ENCODE results near the gene OR7D2. TPM values are rescaled to one million over a fixed set of nuclear protein-coding genes. Genes with fewer than 3 reads are reported as not detected.

OR7D2 gene
- total RNA-seq, 4 donors from 2014 or later = not detected

DNA sequence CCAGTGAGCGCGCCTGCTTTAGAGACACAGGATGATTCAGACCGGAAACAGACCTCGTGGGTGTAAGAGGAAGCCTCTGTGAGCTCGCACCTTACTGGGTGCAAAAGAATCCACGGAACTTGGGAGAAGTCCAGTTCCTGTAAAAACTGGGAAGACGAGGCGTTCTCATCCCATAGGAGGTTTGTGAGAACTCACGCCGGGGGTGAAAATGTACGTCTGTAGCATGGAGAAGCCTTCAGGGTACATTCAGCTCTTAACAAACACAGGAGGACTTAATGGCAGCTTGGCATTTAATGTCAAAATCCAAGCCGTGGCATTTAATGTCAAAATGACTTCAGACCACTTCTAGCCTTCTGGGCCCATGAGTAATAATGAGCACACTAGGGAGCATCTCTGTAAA, 17.4 kb upstream of the OR7D2 start:
- TF ChIP-seq, protein P1, sequence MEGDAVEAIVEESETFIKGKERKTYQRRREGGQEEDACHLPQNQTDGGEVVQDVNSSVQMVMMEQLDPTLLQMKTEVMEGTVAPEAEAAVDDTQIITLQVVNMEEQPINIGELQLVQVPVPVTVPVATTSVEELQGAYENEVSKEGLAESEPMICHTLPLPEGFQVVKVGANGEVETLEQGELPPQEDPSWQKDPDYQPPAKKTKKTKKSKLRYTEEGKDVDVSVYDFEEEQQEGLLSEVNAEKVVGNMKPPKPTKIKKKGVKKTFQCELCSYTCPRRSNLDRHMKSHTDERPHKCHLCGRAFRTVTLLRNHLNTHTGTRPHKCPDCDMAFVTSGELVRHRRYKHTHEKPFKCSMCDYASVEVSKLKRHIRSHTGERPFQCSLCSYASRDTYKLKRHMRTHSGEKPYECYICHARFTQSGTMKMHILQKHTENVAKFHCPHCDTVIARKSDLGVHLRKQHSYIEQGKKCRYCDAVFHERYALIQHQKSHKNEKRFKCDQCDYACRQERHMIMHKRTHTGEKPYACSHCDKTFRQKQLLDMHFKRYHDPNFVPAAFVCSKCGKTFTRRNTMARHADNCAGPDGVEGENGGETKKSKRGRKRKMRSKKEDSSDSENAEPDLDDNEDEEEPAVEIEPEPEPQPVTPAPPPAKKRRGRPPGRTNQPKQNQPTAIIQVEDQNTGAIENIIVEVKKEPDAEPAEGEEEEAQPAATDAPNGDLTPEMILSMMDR (IDR thresholded peaks at IDR 0.05; ENCODE audit: low read depth) = no peak

DNA sequence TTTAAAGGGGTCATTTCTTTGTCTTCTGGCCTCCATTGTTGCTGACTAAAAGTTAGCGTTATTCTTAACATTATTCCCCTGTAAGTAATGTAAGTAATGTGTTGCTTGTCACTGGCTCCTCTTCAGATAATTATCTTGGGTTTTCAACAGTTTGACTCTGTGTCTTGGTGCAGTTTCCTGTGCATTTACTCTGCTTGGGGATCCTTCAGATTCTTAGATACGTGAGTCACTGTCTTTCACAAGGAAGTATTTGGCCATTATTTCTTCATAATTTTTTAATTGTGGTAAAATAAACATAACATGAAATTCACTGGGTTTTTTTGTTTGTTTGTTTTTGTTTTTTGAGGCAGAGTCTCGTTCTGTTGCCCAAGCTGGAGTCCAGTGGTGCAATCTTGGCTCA, 13.5 kb upstream of the OR7D2 start:
- TF ChIP-seq, protein P1 (IDR thresholded peaks at IDR 0.05; ENCODE audit: low read depth) = no peak

DNA sequence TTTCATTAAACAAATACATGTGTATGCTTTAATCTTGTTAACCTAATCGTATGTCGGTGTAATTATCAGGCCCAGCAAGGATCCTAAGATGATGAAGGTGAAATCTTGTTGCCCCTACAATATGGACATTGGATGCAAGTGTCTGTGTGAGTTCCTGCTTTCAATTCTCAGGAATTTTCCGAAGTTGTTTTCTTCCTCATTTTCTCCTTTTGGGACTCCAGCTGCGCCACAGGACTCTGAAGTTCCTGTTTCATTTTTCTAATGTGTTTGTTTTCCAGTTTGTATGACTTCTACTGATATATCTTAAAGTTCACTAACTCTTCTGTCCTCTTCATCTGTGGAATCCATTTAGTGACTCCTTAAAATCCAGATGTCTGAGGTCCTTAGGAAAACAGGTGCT, 11.9 kb upstream of the OR7D2 start:
- TF ChIP-seq, protein P1 (IDR thresholded peaks at IDR 0.05; ENCODE audit: low read depth) = no peak

DNA sequence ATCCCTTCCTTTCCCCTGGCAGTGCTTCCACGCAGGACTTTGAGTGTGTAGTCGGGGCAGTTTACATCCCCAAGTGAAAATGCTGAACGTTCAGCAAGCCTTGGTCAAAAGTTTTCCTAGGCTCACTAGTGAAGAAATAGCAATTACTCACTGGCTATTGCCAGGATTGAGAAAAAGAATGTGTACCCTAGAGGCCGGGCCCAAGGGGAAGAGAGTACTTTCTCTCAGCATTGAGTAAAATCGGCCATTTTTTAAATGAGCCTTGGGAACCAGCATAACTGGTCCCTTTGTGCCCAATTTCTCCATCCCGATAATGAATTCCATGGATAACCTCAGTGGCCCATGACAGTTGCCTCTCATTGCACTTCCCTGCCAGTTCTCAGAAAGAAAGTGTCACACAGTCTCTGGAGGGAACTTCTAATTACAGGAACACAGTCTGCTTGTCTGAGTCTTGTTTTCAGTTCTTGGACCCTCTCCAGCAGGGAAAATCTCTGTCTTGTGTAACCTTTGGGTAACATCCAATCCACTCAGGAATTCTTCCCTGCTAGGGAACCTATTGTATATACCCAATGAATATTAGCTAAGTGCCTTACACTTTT, 7.3 kb upstream of the OR7D2 start:
- TF ChIP-seq, protein P1 (IDR thresholded peaks at IDR 0.05; ENCODE audit: low read depth) = no peak

DNA sequence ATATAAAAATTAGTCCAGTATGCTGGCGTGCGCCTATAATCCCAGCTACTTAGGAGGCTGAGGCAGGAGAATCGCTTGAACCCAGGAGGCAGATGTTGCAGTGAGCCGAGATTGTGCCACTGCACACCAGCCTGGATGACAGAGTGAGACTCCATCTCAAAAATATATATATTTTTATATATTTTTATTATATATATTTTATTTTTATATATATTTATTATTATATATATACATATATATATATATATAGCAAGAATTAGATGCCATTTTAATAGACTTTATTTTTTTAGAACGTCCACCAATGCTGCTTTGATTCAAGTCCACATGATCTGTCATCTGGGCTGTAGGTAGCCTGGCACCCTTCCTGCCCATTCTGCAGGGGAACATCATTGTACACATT, 3.5 kb upstream of the OR7D2 start:
- TF ChIP-seq, protein P1 (IDR thresholded peaks at IDR 0.05; ENCODE audit: low read depth) = no peak

DNA sequence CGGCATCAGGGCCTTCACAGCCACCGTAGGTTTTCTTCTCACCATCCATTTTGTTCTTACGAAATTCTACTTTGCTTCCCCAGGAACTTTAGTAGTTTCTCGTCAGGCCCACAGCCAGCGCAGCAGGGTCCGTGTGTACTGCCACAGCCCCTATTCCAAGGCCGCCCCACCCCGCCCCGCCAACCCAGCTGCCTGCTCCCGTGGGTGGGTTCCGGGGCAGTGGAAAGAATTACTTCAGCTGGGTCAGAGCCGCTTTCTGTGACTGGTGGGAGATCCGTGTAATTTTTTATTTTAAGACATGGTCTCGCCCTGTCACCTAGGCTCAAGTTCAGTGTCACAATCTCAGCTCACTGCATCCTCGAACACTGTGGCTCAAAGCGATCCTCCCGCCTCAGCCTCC, 4.2 kb downstream of the OR7D2 start:
- TF ChIP-seq, protein P1 (IDR thresholded peaks at IDR 0.05; ENCODE audit: low read depth) = no peak

DNA sequence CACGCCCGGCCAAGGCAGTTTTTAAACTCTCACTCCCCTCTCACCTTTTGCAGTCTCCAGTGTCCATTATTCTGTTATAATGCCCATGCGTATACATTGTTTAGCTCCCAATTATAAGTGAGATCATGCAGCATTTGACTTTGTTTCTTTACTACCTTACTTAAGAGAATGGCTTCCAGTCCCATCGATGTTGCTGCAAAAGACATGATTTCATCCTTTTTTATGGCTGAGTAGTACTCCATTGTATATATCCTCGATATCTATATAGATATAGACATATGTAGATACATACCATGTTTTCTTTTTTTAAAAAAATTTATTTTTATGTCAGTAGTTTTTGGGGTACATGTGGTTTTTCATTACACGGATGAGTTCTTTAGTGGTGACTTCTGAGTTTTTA, 8.4 kb downstream of the OR7D2 start:
- TF ChIP-seq, protein P1 (IDR thresholded peaks at IDR 0.05; ENCODE audit: low read depth) = no peak

Measured in subcutaneous adipose tissue (tissue), 4 donors.